GM21447 (cell line): ENCODE data around the gene PAPPA.

Experiments
- ATAC-seq: cut with Tn5 transposase; IDR thresholded peaks from one replicate; pipeline ENCODE4 v1.9.1; 2021; ENCODE audit not compliant: unreplicated experiment

The PAPPA gene, protein sequence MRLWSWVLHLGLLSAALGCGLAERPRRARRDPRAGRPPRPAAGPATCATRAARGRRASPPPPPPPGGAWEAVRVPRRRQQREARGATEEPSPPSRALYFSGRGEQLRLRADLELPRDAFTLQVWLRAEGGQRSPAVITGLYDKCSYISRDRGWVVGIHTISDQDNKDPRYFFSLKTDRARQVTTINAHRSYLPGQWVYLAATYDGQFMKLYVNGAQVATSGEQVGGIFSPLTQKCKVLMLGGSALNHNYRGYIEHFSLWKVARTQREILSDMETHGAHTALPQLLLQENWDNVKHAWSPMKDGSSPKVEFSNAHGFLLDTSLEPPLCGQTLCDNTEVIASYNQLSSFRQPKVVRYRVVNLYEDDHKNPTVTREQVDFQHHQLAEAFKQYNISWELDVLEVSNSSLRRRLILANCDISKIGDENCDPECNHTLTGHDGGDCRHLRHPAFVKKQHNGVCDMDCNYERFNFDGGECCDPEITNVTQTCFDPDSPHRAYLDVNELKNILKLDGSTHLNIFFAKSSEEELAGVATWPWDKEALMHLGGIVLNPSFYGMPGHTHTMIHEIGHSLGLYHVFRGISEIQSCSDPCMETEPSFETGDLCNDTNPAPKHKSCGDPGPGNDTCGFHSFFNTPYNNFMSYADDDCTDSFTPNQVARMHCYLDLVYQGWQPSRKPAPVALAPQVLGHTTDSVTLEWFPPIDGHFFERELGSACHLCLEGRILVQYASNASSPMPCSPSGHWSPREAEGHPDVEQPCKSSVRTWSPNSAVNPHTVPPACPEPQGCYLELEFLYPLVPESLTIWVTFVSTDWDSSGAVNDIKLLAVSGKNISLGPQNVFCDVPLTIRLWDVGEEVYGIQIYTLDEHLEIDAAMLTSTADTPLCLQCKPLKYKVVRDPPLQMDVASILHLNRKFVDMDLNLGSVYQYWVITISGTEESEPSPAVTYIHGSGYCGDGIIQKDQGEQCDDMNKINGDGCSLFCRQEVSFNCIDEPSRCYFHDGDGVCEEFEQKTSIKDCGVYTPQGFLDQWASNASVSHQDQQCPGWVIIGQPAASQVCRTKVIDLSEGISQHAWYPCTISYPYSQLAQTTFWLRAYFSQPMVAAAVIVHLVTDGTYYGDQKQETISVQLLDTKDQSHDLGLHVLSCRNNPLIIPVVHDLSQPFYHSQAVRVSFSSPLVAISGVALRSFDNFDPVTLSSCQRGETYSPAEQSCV (N-terminal part only)

DNA sequence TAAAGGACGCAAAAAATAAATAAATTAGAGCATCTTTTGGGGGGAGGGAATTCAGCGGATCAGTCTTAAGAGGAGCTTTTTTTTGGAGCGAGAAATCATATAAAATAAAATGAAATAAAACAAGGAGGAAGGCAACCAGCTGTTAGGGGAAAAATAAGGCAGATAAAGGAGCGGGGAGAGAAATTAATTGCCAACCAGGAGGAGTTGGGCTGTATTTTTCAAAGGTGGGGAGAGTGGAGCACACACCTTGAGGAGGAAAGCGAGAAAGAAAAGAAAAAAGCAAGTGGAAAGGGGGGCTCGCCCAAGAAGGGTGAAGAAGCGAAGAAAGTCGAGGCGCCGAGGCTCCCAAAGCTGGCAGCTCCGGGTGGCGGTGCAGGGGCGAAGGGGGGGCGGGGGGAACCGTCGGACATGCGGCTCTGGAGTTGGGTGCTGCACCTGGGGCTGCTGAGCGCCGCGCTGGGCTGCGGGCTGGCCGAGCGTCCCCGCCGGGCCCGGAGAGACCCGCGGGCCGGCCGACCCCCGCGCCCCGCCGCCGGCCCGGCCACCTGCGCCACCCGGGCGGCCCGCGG lies at the start of gene PAPPA:
Gene PAPPA (plus strand): TSS at position 27 of the 569 bp plus-strand sequence. CDS start 382 bp downstream, at position 409.
- ATAC-seq = no peak

DNA sequence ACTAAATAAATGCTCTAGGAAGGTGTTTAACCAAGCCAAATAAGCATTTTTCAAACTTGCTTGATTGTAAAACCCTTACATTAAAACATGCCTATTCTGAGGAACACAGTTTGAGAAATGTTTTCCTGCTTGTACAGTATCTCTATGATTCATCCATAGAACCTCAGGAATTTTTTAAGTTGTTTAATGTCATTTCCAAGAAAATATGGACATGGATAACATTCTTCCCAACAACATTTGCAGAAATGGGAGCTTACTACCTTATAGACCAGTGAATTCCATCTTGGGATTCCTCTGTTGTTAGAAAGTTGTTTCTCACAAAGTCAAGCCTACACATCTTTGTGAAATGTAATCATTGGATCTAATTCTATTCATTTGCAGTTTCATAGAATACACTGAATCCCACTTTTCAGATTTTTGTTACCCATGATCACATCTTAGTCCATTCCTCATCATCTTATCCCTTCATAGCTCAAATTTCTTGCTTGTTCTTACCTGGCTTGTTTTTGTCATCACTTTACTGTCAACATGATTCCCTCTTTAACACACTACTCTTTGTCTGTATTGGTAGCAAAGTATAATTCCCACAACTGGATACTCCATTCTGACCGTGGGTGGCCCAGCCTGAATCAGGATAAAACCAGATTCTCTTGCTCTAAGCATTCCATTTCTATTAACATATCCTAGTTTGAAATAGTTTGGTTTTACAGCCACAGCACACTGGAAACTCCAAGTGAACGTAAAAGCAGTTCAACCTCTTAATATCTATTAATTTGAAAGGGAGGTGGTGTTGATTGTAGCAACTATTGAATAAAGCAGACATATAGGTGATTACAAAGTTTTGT lies 49.4 kb upstream of the PAPPA start:
- no peak for ATAC-seq

DNA sequence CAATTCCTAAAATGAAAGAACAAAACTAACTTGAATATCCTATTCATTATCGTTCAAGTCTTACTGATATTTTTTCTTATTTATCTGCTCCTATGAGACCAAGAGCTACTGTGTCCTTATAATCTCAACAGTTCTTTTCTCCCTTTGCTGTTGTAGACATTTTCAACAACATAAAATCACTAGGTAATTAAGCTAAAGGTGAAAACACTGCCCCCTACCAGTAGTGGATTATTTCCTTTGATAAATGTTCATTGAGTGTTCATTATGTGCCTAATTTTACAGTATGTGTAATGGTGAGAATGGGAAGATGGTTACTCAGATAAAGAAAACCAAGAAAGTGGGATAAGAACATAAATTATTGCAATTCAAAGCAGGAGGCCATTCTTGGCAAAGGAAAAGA lies 41.4 kb upstream of the PAPPA start:
- no peak for ATAC-seq

DNA sequence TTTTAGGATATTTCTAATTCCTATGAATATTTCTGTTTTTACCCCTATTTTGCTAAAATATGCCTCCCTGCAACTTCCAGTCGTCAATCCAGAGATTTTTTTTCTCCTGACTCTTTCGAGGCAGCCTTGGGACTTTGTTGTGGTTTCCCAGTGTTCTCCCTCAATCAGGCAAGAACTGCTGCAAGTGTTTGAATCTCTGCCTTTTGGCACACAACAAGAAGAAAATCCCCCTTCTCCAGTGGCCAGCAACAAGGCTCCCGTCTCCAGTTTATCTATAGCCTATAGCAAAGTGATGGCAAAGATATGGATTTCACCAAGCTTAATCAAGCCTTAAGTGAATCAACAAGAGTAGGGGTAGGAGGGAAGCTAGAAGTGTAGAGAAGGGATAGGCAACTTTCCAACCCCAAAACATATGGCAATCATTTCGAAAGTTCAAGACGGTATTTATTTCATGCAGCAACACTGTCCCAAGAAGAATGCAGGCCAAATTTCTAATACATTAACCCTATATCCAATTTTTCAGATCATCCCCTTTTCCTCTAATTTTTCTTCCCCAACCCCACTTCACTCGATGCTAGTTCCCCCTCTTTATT lies 37.7 kb upstream of the PAPPA start:
- no peak for ATAC-seq

DNA sequence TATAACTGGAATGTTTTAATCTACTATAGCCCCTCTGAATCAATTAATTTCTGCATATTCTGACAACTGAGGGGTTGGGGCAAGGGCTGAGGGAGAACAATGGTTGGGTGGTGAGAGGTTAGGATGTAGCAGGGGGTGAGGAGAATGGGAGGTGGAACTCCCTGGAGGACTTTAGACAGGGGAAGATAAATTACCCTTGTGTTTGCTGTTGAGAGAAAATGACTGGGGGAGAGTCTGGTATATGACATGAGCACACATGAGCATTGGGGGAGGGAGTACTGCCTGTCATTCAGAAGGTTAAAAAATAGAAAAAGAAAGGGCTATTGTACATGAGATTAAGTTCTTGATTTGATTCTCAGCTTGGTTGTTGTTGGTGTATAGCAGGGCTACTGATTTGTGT lies 37.2 kb upstream of the PAPPA start:
- ATAC-seq = no peak

DNA sequence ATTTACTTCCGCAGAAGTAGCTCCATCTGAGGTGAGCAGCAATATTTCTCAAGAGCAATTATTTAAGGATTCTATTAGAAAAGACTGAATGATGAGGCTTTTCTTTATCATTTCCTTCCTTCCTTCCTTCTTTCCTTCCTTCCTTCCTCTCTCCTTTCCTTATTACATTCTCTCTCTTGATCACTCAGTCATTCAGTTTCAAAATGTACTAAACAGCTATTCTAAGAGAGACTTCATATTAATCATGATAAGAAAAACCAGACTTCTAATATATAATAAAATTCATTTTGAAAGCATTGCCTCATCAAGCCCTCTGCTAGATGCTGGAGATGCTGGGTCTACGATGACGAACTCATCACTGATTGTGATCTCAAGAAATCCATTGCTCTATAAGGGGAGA lies 30.4 kb upstream of the PAPPA start:
- no peak for ATAC-seq

DNA sequence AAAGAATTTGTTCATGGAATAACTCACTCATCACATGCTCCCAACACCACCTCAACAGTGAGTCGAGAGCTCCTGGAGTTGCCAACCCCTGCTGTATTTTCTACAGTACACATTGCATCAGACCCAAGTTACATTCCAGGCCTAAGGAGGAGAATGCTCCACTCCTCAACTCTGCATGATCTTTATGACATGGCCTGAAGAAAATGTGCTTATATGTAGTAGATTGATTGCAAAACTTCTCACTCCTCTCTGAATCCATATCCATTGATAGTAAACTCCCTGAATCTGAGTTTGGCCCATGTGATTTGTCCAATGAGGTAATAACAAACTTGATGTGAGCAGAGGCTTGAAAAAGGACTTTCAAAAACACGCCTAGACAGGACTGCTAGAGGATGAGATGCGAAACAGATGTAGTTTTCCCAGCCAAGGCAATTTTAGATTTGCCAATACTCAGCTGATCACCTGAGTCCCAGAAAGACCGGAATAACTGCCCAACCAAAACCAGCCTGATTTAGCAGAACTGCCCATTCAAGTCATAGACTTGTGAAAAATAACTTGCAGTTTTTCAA lies 29.0 kb upstream of the PAPPA start:
- ATAC-seq = no peak

DNA sequence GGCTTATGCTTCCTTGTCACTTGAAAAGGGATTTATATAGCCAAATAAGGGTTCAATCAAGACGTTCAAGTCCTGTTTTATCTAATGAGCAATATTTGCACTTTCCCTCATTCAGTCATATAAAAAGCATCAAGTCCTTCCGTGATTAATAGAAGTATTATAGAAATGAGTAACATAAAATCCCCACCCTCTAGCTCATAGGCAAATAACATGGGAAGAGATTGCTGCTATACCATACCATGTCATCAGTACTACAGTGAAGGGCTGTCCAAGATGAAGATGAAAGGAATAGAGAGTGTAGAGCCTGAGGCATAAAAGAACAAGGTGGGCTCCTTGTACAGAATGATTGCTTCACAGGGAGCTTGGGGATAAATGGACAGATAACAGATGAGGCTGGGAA lies 20.4 kb upstream of the PAPPA start:
- ATAC-seq = no peak

DNA sequence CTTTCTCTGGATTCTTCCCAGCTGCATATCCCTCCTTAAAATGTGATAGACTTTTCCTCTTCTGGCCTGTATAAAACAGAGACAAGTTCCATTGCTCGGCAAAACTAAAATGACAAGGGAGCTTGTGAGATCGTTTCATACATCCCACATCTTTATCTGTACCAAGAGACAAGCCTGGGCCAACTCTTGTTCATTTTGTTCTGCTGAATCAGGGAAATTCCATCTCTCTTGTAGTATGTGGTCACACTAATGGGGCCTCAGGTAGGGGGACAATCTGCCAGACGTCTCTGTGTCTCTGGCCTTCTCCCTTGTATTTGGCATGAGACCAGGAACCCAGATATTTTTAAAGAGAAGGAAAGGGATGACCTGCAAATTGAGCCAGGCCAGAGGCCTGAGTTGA lies 18.6 kb upstream of the PAPPA start:
- ATAC-seq = no peak

DNA sequence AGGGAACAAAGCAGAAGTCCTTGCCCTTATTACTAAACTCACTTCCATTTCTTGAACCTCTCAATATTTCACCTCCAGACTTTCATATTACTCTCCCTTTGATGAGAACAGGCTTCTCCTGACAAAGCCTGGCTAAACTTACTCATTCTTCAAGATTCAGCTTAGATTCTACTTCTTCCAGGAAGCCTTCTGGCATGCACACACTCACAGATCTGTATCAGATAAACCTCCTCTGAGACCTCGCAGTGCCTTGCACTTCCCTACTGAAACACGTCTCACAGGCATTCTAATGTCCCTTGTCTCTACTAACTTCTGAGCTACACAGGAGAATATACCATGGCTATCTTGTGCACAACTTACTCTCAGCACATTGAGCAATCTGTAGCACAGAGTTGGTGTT lies 16.6 kb upstream of the PAPPA start:
- ATAC-seq = no peak

DNA sequence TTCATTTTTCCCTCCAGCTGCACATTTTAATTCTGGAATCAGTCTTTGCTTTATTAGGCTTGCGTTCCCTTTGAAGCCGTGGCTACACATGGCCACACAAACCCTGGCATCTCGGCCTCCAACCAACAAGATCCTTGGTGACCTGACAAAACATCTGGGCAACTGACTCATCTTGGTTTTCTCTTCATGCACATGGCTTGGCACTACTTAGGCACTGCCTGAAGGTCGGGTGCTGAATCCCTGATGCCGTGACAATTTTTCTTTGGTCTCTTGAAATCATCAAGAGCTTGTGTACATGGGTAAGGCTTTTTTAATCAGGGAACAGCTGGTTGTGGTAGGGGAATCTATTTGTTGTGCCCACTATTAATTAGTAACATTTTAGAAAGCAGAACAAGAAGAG lies 16.0 kb upstream of the PAPPA start:
- no peak for ATAC-seq

DNA sequence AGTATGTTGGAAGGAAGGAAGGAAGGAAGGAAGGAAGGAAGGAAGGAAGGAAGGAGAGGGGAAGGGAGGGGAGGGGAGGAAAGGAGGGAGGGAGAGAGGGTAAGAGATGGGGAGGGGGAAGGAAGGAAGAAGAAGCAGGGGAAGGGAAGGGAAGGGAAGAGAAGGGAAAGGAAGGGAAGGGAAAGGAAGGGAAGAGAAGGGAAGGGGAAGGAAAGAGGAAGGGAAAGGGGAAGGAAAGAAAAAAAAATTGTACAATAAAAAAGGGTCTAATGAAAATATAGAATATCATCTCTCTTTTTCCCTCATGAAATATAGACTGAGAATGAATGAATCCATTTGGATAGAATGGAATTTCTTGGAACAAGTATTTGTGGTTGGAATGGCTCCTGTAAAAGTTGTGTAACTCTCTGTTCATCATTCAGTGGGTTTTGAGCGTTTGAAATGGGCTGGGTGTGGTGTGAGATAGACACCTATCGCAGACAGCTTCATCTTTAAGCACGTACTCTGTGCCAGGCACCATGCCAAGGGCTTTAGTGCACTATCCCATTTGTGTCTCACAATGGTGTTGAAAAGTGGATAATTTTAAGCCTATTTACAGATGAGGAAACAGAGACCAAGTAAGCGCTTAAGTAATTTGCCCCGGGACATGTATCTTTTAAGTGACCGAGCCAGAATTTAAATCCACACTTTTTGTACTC lies 11.6 kb upstream of the PAPPA start:
- no peak for ATAC-seq

DNA sequence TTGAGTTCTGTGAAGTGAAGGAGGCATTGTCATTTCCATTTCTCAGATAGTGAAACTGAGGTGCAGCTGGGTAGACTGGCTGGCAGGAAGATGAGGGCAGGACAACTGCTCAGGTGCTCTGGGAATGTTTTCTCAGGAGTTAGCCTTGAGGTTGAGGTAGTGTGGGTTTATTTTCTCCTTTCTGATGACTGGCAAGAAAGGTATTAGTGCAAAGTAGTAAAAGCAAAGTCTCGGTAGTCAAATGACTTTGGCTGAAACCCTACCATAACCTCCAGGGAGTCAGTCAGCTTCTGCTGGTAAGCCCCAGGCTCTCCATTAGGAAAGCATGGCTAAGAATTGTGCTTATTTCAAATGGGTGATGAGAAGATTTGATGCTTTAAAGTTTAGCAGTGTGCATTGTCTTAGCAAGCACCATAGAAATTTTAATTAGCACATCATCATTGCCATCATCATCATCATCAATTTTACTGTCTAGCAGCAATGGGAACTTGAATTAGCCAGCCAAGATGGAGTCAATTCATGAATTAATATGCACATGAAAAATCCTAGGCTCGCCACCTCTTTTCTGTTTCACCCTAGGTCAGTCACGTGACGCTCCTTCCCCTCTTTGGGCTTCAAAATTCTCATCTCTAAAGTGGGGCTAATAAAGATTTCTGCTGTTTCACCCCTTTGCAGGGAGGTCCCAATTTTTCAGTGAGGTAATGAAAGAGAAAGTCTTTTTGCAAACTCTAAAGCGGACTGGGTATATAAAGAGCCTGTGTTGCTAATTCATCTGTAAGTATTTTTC lies 10.7 kb upstream of the PAPPA start:
- ATAC-seq = no peak

DNA sequence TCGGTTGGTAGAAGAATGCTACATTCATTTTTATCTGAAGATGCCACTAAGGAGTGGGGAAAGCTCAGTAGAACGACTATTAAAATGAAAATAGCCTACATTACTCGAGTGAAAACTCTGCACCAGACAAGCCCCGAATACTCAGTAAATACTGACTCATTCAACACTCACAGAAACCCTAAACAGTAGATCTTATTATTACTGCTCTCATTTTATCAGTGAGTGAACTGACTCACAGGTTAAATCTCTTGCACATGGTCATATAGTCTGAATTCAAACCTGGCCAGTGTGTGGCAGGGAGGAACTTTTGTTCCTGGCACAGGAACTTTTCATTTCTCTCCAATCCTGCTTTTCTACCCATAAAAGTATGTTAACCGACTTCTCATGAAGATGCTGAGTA lies 9.6 kb upstream of the PAPPA start:
- no peak for ATAC-seq

DNA sequence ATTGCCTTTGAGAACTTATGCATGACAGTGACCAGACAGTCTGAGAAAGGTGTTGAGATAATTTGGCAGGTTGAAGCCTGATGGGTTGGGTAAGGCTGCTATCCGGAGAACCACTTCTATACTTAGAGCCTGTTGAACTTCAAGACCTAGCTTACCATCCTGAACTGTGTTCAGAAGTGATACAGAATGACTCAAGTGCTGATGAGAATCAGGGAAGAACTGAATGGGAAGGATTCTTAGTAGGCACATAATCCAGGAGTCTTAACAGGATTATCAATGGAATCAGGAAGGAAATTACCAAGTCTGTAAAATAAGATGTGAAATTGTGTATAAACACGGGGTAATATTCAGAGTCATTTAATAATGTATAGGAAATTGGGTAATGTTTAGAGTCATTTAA lies 9.0 kb upstream of the PAPPA start:
- ATAC-seq = no peak

DNA sequence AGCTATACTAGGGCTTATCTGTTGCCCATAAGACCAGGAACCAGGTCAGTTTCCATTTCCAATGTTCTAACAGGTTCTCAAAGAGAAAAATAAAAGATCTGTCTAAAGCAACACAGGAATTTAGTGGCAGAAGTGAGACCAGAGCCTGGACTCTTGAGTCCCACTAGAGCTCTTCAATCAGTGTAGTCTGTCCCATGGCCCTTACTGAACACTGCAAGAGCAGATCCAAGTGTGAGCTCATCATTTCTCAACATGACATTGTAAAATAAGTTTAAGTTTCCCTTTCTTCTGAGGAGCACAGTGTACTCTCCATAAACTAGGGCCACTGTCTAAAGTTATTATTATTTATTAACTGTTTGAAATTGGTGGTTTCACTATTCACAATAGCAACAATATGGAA lies 8.6 kb upstream of the PAPPA start:
- ATAC-seq = no peak

DNA sequence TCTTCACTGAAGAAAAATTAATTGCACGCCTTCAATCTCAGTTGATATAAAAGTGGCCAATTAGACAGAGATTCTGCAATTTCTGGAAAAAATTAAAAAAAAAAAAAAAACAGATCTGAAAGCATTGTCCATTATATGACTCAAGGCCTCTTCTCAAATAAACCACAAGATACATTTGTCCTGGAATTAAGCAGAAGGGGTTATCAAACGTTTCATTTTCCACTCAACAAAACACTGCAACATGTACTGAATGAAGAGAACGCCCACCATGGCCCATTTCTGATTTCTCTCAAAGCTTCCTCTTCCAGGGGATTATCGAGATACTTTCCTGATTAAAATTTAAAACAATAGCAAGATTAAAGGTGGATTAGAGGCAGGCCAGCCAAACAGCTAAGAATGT lies 5.8 kb upstream of the PAPPA start:
- no peak for ATAC-seq

DNA sequence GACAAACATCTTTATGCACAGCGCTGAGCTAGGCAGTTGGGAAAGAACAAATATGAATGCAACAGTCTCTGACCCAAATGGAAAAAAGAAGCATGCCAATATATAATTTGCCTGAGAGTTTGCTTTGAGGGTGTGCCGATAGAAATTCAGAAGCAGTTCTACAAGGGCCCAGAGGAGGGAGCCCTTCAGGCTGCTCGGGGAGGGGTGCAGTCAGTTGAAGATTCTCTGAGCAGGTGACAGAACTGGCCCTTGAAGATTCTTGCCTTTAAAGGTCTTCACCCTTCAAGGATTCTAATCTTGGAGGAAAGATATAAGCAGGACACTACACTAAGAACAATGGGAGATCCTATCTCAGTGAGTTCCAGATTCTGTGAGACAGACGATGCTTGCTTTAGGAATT lies 3.7 kb upstream of the PAPPA start:
- no peak for ATAC-seq
